Measurements from ENCODE around the gene MICU1.
"Not testable (repeated sequence)": the region's sequence is repeated elsewhere in the genome, so short reads cannot be mapped to it uniquely, and the experiment has no call there.

The MICU1 gene

DNA sequence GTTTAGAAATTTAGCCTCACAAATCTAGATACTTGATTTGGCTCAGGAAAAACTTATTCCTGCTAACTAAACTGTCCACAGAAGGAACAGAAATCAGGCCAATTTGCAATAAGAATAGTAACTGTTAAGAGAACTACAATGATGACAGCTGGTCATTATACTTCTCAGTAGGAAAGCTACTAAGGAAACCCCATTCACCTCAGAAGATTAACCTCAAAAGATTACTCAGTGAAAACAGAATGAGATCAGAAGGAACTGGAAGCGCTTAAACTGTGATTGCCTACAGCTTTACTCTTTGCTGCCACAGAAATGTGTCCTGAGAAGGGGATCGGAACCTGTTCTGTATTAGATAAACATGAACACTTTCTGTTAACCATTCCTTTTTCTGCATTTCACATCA is 246.8 kb downstream of the MICU1 start:
- no peak for DNase-seq

DNA sequence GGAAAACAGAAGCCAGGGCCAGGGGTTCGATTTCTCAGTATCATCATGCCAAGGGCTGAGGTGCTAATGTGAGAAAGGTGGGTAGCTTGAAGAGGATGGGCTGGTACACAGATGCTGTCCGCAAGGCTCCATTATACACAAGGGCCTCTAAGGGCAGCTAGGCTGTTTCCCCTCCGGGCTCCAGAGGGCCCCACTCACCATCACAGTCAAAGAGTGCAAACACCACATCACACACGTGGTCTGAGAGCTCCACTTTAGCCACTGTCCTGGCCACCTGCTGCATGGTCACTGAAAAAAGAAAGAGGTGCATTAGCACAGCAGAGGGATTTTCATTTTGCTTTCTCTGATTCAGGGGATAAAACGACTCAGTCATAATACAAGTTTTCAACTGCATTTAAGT is 250.3 kb downstream of the MICU1 start:
- no peak for DNase-seq

DNA sequence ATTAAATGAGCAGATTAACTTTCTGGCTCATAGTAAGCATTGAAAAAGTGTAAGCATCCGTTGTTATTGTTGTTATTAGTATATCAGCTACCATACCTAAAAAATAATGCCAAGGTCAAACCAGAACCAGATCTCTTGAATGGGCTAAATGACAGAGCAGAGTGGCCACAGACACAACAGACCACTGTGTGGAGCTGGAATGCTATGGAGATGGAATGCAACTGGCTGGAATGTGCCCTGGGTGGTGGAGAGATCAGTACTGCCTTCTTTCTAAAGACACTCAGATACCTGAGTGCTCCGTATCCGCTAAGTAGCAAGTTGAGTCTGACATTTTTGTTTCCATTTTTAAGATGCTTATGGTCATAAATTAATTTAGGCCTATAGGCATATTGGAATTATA is 250.7 kb downstream of the MICU1 start:
- no peak for DNase-seq

DNA sequence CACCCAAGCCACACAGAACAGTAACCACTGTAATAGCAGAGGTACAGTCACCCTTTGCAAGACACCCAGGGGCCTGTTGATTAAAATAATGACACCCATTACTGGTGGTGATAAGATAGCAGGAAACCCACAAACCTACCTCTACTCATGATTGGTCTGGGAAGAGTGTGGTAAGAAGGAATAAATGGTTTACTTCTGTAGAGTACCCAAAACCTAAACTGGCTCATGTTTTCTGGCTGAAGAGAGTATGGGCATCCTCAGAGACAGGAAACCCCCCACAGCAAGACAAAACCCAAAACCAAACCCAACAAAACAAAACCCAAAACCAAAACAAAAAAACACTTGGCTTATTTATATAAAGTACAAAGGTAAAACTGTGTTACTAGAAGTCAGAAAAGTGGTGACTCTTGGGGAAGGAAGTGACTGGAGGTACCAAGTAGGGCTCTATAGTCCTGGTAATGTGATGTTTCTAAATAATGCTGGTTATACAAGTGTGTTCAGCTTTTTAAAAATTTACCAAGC is 255.6 kb downstream of the MICU1 start:
- no peak for DNase-seq

DNA sequence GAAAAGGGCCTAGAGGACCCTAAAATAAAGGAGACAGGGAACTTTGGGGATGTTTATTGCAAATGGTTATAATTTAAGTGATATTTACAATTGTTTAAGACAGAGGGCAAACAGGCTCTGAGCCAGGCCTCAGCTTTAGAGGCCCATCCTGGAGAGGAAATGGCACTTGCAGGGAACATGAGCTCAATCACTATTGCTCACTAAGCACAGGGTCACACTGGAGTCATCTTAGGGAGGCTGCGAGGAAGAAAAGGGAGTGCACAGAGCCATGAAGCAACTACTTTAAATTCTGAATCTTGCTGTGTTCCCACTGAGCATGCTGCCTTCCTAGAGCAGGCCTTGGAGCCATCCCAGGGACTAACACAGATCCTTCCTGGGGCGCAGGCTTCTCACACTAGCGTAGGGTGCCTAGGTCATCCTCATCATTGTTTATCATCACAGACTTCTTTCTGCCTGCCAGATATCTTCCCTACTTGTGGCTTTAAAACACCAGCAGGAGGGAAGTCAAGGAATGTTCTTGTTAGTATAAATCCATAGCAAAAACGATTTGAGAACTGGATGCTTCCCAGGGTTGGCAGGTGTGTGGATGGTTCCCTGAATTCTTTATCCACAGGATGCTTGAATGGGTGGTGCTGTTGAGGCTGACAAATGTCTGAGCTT is 258.4 kb downstream of the MICU1 start:
- no peak for DNase-seq

DNA sequence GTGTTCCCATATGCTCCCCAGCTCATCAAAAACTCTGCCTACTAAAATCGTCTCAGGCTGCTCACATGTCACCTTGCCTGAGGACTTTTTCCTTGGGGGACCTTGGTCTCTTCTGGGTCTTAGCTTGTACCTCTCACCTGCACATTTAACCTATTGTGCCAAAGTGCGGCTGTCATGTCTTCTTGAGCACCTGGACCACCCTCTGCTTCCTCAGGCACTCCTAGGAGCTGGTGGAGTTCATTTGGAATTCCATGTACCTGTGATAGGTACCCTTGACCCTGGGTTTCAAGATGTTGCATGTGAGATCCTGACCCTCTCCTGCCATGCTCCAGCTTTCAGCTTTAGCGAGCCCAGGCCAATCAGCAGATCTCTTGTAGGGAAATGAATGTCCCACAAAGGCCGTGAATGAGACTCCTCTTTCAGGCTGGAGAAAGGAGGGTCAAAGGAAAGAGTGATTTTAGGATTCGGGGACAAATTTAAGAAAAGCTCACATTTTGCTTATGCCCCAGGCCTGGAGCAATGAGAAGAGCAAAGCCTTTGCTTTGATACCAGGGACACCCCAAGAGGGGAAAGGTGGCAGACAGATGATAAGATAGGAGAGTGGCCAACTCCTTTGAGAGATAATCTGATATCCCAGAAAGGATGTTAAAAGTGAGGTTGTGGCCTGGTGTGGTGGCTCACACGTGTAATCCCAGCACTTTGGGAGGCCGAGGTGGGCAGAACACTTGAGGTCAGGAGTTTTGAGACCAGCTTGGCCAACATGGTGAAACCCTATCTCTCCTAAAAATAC is 260.6 kb downstream of the MICU1 start:
- no peak for DNase-seq

DNA sequence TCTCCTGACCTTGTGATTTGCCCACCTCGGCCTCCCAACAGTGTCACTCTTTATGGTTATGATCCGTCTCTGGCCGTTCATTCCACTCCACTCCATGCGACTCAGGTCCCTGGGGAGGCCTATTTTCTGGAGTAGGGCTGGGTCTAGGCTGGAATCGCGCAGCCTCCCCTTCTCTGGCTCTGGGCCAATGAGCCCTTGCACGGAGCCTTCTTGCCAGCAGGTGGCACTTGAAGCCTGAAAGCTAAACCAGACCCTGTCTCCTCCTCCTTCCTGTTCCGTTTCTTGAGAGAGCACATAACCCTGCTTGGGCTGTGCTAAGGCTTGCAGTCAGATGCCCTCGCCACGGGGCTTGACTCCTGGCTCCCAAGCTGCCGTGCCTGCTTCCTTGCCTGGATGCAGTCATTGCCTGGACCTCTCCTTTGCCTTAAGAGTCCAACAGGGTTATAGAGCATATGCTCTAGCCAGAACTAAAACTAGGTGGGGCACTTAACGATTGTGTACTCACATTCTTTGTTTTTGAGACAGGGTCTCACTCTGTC is 261.6 kb downstream of the MICU1 start:
- peak; percentile 79 for DNase-seq

DNA sequence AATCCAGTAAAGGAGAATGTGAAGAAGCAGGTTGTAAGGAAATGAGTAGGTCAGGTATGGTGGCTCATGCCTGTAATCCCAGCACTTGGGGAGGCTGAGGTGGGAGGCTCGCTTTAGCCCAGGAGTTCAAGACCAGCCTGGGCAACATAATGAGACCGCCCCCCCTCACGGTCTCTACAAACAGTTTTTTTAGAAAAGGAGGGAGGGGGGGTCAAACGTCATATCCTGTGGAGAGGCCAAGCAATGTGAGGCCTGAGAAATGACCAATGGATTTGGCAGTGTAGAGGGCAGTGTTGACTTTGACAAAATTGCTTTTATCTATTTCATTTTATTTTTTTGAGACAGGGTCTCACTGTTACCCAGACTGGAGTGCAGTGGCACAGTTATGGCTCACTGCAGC is 268.9 kb downstream of the MICU1 start:
- DNase-seq, result no peak

DNA sequence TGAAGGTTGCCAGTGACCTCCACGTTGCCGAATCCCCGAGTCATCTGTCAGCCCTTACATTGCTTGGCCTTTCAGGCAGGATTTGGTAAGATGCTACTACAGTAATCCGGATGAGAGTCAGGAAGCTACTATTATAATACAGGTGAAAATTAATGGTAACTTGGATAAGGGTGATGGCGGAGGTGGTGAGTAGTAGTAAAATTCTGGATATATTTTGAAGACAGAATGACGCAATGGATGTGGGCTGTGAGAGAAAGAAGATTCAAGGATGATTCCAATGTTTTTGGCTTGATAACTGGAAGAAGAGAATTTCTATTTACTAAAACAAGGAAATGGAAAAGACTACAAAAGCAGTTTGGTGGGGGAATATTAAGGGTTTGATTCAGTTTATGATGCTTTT is 269.8 kb downstream of the MICU1 start:
- no peak for DNase-seq

DNA sequence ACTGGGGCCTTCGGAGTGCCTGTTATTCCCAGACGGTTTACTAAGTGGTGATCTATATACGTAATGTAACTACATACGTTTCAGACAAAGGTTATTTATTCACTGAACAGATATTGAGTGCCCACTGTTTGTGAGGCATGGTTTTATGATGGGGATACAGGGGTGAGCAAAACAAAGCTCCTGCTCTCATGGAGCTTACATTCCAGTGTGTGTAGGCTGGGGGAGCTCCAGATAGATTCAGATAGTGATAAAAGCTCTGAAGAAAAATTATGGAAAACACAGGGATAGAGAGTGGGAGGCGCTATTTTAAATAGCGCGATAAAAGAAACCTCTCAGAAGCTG is 270.7 kb downstream of the MICU1 start:
- no peak for DNase-seq

DNA sequence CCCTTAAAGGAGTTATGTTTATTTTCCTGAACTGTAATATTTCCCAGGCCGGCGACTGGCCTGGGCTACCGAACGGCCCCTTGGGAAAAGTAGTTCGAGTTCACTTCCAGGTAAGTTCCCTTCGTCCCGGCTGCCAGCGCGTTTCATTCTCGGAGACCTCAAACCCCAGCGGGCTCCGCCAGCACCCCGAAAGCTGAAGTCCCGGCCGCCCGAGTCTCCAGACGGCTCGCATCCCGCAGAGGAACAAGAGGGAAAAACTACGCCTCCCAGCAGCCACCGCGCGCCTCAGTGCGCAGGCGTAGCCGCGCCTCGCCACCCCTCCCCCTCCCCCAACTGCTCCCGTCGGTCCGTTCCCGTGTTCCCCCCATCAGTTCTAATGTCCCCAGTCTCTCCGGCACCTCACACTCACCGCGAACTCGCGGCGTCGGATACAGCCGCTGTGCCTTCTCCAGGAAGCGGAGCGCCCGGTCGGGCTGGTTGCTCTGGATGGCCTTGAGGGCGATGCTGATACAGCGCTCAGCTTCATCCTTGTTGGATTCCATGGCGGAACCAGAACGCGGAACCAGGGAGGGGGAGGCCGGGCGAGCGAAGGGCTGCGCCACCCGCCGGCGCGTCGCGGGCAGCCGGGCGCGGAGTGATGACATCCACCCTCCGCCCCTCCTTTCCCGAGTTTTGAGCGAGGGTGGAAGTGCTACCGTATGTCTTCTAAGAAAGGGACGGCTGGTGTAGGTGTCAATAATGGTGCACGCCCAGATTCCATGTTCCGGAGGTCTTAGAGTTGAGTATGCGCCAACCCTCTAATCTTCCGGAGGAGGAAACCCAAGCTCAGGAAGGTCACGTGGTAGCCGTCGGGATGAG is 271.3 kb downstream of the MICU1 start, which contains the start of gene DNAJB12:
Gene DNAJB12, minus strand, starts transcription at position 564 of the 858 bp plus-strand sequence. Its CDS starts 22 bp downstream, at position 542.
- peak; percentile 86 for DNase-seq

DNA sequence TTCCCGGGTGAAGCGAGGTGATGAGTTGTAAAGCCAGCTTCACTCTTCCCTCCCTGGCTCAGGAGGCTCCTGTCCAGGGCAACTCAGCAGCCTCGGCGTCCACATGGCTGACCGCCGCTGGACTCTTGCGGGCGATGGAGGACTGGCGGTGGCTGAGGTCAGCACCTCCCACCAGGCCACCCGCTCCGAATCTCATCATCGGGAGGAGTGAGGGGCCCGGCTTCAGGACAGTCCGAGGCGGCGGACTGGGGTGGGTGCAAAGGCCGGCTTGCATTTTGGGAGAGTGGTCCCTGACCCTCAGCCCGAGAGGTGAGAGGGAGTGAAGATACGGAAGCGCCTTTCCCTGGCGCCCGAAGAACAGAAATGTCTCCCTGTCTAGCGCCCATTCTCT is 271.9 kb downstream of the MICU1 start:
- DNase-seq, result no peak

DNA sequence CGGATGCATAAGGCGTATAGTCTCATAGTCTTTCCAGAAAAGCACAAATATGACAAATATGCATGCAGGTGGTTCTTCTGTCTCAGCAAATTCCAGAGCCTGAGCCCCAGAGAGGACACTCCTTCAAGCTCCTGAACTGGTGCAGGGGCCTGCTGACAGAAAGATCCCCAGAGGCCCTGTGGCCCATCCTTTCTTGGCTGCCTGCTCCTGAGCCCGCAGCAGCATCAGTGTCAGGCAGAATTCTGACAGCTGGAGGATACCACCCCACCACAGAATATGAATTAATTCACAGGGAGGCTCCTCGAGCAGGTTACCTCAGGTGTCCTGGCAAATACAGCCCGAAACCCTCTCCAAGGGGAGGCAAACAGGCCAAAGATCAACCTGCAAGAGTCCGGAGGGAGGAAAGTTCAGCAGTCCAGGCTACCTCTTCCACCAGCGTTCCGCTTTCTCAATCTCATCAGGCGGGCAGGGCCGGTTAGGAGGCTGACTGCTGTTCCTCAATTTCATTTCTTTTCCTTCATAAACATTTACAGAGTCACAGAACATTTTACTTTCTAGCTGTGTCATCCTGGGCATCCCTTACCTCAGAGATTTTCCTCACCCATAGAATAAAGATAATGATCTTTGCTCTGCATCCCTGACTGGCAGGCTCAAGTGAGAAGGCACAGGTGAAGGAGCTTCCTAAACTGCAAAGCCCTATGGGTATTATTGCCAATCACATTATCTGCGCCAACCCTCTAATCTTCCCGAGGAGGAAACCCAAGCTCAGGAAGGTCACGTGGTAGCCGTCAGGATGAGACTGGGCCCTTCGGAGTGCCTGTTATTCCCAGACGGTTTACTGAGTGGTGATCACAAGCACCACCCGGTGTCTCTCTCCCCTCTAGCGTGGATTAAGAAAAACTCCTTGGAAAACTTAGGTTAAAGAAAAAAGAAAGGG is 272.6 kb downstream of the MICU1 start:
- DNase-seq, result no peak

DNA sequence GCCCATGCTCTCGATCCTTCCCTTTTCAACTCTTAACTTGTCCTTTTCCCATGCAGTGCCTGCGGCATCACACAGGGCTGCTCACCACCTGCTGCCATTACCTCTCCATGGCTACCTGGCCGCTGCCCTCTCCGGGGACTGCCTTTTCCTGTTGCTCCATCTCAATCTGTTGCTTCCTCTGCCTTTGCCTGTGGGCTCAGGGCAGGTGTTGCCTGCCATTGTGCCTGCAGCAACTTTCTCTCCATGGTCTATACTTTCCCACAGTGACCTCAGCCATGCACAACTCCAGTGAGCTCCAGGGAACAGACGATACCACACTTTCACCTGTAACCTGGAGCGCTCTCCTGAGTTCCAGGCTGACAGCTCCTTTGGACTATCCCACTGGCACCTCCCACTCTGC is 274.4 kb downstream of the MICU1 start:
- DNase-seq, result no peak

DNA sequence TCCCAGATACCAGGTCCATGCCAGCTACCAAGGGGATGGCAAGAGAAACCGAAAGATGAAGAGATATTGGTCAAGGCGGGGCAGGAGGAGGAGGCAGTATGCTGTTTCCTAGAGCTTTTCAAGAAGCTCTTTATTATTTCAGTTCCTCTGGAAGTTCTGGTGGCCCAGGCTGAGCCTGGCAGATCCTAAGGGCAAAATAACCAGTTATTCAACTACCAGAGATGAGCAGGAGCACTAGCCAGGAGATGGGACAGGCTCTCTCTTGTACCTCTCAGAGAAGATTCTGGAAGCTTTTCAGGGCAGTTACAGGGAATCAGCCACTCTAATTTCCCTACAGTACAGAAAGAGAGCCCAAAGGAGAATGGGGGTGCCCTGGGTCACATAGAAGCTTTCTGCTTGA is 276.4 kb downstream of the MICU1 start:
- DNase-seq, result no peak

DNA sequence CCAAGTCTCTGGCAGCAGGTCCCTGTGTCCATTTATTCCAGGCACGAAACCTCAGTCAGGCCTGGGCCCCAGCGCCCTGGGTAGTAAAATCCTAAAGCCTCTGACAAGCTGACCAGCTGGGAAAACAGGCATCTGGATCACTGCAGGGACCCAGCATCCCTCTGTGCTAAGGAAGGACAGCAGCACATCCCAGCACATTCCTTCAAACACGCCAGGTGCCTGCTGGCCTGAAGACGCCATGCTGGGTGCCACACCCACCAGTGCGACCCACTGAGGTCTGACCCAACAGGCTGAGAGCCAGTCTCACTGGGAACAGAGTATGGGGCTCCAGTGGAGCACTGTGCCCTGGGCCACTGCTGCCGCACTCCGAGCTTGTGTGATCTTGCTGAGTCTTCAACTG is 277.6 kb downstream of the MICU1 start:
- no peak for DNase-seq

DNA sequence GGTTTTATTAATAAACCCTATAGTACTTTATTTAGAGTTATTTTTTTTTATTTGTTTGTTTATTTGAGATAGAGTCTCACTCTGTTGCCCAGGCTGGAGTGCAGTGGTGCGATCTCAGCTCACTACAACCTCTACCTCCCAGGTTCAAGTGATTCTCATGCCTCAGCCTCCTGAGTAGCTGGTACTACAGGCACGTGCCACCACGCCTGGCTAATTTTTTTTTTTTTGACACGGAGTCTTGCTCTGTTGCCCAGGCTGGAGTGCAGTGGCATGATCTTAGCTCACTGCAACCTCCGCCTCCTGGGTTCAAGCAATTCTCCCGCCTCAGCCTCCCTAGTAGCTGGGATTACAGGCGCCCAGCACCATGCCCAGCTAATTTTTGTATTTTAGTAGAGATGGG is 279.8 kb downstream of the MICU1 start:
- not testable (repeated sequence) for DNase-seq

DNA sequence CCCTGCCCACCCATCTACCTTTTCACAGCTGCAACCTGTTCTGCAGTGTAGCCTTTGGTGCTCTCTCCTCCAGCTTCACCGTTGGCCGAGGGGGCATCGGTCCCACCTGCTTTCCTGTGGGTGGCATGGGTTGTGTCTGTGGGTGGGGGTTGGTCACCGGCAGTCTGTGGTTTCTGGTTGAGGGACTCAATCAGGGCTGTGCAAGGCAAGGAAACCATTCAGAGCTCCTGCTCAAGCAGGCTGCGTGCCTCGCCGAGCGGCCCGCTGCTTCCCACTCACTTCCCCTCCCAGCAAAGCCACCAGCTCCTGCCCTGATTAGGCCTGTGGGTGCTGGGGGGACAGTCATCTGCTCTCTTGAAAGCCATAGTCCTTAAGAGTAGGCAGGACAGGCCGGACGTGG is 280.9 kb downstream of the MICU1 start:
- peak; percentile 29 for DNase-seq

DNA sequence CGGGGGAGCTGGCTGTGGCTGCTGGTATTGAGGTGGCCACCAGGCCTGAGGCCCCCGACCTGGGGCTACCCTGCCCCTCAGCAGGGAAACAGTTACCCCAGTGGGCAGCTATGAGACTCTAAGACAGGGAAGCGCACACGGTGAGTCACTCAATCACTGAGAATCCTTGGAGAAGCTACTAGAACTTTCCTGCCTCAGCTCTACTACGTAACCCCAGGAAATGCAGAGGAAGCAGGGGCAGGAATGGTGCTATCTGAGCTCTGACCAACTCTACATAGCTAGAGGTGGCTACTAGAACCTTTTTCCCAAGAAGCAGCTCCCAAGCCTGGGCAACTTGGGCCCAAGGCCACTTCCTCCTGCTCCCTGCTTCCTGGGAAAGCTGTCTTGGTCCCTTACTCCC is 283.0 kb downstream of the MICU1 start:
- DNase-seq, result no peak

DNA sequence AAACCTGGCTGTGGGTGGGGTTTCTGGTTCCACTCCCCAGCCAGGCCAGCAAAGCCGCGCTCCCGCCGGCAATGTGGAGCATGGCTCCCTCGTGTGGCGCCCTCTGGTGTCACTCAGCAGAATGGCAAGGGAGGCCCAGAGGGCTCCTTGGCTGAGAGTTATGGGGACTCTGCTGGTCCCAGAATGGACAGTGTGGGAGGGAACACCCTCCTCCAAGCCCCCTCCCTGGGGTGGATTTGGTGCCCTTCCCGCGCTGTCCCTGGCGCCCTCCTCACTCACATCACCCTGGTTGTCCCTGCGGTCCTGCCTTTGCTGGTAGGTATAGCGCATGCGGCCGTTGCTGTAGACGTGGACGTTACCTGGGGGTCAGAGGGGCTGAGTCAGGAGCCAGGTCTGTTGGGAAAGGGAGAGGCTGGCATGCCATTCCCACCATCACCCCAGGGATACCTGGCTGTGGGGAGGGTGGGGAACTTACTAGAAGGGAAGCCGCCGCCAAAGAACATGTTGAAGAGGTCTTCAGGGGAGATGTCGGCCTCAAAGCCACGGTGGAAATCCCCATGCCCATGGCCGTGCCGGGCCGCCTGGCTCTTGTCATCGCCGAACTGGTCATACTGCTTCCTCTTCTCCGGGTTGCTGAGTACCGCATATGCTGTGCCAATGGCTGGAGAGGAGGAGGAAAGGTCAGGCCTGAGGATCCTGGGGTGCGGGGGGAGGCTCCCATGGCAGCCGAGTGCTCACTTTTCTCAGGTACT is 285.2 kb downstream of the MICU1 start:
- DNase-seq, result peak; percentile 6

DNA sequence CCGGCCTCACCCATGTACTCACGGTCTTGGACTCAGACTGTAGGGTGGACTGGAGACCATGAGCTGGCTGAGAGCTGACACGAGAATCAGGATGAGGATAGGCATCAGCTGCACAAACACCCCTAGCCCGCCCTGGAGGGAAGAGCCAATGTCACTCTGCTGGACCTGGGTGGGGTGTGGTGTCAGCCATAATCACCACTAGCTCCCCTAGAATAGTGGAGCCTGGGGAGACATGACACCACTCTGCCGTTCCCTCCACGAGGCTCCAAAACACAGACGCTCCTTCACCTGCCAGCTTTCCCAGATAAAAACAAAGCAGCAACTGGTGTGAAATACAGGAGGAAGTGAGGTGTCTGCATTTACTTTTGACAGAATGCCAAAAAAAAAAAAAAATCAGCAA is 287.7 kb downstream of the MICU1 start:
- no peak for DNase-seq

Data from GF-D8 (cell line).